ENCODE measurements around the gene DUSP19.

DNA sequence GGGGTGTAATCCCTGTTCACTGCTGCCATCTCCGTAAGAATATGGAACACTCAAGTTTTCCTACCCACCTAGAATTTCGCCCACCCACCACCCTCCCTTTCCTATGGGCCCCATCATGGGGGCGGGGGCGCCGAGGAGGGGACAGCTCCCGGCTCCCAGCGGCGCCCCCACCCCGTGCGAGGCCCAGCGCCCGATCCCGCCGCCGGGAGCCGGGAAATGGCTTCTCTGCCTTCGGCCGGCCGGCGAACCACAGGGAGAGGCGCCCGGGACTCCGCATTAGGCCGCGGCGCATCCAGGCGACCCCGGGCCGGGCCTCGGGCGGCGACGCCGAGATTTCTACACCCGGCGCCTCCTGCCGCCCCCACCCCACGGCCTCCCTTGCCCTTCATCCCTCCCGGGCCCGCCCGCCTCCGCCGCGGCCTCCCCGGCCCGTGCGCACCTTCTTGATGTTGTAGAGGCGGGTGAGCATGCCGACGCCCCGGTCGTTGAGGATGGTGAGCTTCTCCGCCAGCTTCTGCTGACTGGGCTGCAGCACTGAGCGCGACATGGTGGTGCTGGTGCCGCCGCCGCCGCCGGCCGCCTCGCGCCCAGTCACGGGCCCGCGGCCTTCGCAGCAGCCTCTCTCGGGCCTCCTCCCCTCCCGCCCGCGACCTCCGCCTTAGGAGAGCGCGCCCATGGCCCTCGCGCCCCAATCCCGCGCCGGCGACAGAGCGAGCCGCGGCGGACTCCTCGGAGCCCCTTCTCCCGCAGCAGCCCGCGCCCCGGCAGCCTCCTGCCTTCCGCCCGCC is 40.8 kb upstream of the DUSP19 start:
- TF ChIP-seq, protein P1, sequence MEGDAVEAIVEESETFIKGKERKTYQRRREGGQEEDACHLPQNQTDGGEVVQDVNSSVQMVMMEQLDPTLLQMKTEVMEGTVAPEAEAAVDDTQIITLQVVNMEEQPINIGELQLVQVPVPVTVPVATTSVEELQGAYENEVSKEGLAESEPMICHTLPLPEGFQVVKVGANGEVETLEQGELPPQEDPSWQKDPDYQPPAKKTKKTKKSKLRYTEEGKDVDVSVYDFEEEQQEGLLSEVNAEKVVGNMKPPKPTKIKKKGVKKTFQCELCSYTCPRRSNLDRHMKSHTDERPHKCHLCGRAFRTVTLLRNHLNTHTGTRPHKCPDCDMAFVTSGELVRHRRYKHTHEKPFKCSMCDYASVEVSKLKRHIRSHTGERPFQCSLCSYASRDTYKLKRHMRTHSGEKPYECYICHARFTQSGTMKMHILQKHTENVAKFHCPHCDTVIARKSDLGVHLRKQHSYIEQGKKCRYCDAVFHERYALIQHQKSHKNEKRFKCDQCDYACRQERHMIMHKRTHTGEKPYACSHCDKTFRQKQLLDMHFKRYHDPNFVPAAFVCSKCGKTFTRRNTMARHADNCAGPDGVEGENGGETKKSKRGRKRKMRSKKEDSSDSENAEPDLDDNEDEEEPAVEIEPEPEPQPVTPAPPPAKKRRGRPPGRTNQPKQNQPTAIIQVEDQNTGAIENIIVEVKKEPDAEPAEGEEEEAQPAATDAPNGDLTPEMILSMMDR (IDR thresholded peaks at IDR 0.05), result no peak
- TF ChIP-seq EZH2 (IDR thresholded peaks at IDR 0.05; ENCODE audit: borderline replicate concordance, insufficient read depth, low read depth, low read length, poor library complexity, severe bottlenecking), result peak; percentile 58

Measured in B cell (primary cell).